Left colon (tissue), 2 donors: ENCODE data around the gene GALNT17. TPM values are rescaled to one million over a fixed set of nuclear protein-coding genes. Genes with fewer than 3 reads are reported as not detected.

Experiments used
- ATAC-seq: fragments of 200-7000 bp; cut with Tn5 transposase; one replicate; pipeline ENCODE4 v1.9.1; 2020; ENCODE audit warnings: mild to moderate bottlenecking, moderate library complexity
- DNase-seq, 2 donors: peaks; one replicate each; pipeline ENCODE4 v3.0.0-alpha.2; 2020
- intact Hi-C, 2 donors: fragments of 100-400 bp; cut with DNase I in 1 of 2; cut with micrococcal nuclease in 1 of 2; formaldehyde crosslinking; loops; one replicate each; pipeline versions ENCODE4 v1.11.2 to v1.14.0; 2022; cut with DNase I, micrococcal nuclease
- long read RNA-seq: library from polyadenylated mRNA; unstranded; transcript quantifications from one replicate; pipeline ENCODE4 v2.0.0, GENCODE V29; 2021
- total RNA-seq, 2 donors: library from RNA; stranded (reverse); fragmentation: NEBNext Ultra II Directional; extraction: Animal tissue kit (Norgen Biotek cat#: 25700); gene quantifications; one replicate each; pipeline ENCODE4 v1.2.1, GENCODE V29; 2021
- donor health status: DM: no; HTN: no; CAD: no.
- donor health status: DM: yes; HTN: yes; CAD: no.

Gene GALNT17
- 1 to 10 TPM in 1 of 2 donors, under 1 TPM in 1; 0.37 to 2.8 TPM for total RNA-seq
- long read RNA-seq = 0 reads

GRCh38 chr7:71132127-71132376 is at the start of gene GALNT17:
TSS of gene GALNT17 (plus strand) at chr7:71132144.
- ATAC-seq (no peak), DNase-seq (no peak)
- intact Hi-C loops = loop anchor here in 1 of 2 donors (10.0 kb wide), 1 partner anchor 477 kb away; no protein-coding TSS in a partner anchor

- no peak for ATAC-seq
- intact Hi-C loops = no loop called here
These were observed 36.6 kb upstream of the GALNT17 start for GRCh38 chr7:71095266-71095860.

GRCh38 chr7:71096351-71096750 is 35.6 kb upstream of the GALNT17 start:
- DNase-seq (no peak), ATAC-seq (no peak)
- intact Hi-C loops = no loop called here

More at GRCh38 chr7:71095266-71095860, 36.6 kb upstream of the GALNT17 start:
- no peak for DNase-seq

GRCh38 chr7:71106226-71106625 is 25.7 kb upstream of the GALNT17 start:
- DNase-seq (no peak), ATAC-seq (no peak)
- intact Hi-C loops = no loop called here

GRCh38 chr7:71112436-71112835 is 19.5 kb upstream of the GALNT17 start:
- DNase-seq (no peak), ATAC-seq (no peak)
- intact Hi-C loops = no loop called here

GRCh38 chr7:71120096-71120495 is 11.8 kb upstream of the GALNT17 start:
- intact Hi-C loops = no loop called here
- no peak for DNase-seq
- ATAC-seq = no peak

- intact Hi-C loops = no loop called here
- DNase-seq = no peak
- no peak for ATAC-seq
These were observed 2.8 kb upstream of the GALNT17 start for GRCh38 chr7:71129126-71129525.

- no peak for ATAC-seq
- DNase-seq = no peak
- intact Hi-C loops = loop anchor here in 1 of 2 donors (10.0 kb wide), 1 partner anchor 475 kb away; no protein-coding TSS in a partner anchor
These were observed 1.8 kb upstream of the GALNT17 start for GRCh38 chr7:71130031-71130679.

- DNase-seq = peak; percentile 9 to 37
- ATAC-seq = no peak
- intact Hi-C loops = loop anchor here in 1 of 2 donors (10.0 kb wide), 1 partner anchor 477 kb away; no protein-coding TSS in a partner anchor
These were observed 453 bp upstream of the GALNT17 start for GRCh38 chr7:71131256-71132126.

- DNase-seq (peak in 1 of 2 donors; percentile 5), ATAC-seq (no peak)
- intact Hi-C loops = loop anchor here in 1 of 2 donors (10.0 kb wide), 1 partner anchor 478 kb away; no protein-coding TSS in a partner anchor
These were observed 660 bp downstream of the GALNT17 start for GRCh38 chr7:71132377-71133231.

GRCh38 chr7:71133232-71133622 is 1.3 kb downstream of the GALNT17 start:
- ATAC-seq (no peak), DNase-seq (no peak)
- intact Hi-C loops = loop anchor here in 1 of 2 donors (10.0 kb wide), 1 partner anchor 478 kb away; no protein-coding TSS in a partner anchor

GRCh38 chr7:71133856-71134255 is 1.9 kb downstream of the GALNT17 start:
- DNase-seq (no peak), ATAC-seq (no peak)
- intact Hi-C loops = loop anchor here in 1 of 2 donors (10.0 kb wide), 1 partner anchor 479 kb away; no protein-coding TSS in a partner anchor

- DNase-seq (no peak), ATAC-seq (no peak)
- intact Hi-C loops = loop anchor here in 1 of 2 donors (10.0 kb wide), 1 partner anchor 480 kb away; no protein-coding TSS in a partner anchor
These were observed 3.2 kb downstream of the GALNT17 start for GRCh38 chr7:71135116-71135515.

GRCh38 chr7:71135663-71136062 is 3.7 kb downstream of the GALNT17 start:
- DNase-seq = no peak
- ATAC-seq = no peak
- intact Hi-C loops = loop anchor here in 1 of 2 donors (10.0 kb wide), 1 partner anchor 481 kb away; no protein-coding TSS in a partner anchor

- DNase-seq = no peak
- ATAC-seq = no peak
These were observed 5.5 kb downstream of the GALNT17 start for GRCh38 chr7:71137479-71137878.

GRCh38 chr7:71140264-71140663 is 8.3 kb downstream of the GALNT17 start:
- intact Hi-C loops = no loop called here
- ATAC-seq (no peak), DNase-seq (no peak)

More at GRCh38 chr7:71137479-71137878, 5.5 kb downstream of the GALNT17 start:
- intact Hi-C loops = loop anchor here in 1 of 2 donors (10.0 kb wide), 1 partner anchor 483 kb away; no protein-coding TSS in a partner anchor

GRCh38 chr7:71144963-71145362 is 13.0 kb downstream of the GALNT17 start:
- intact Hi-C loops = no loop called here
- ATAC-seq (no peak), DNase-seq (no peak)
